GM21737 (cell line): ENCODE results near the gene CD14.
"Not testable (repeated sequence)": the region's sequence is repeated elsewhere in the genome, so short reads cannot be mapped to it uniquely, and the experiment has no call there.

Experiments
- ATAC-seq: cut with Tn5 transposase; IDR thresholded peaks from one replicate; pipeline ENCODE4 v1.9.1; 2021; ENCODE audit warnings: mild to moderate bottlenecking, moderate library complexity; ENCODE audit not compliant: unreplicated experiment

The CD14 gene

DNA sequence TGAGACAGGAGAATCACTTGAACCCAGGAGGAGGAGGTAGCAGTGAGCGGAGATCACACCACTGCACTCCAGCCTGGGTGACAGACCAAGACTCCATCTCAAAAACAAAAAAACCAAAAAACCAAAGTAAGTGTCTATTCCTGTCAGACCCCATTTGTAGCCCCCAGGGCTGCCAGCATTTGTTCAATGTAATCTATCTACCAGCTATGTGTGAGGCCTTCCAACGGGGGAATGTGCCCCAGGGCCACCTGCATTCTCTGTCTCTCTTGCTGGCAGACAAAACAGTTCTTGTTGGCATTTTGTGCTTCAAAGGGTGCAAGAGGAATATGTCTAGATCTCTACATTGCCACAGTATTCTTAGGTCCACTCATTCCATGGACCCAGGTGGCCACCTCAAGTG lies 34.1 kb downstream of the CD14 start:
- ATAC-seq = no peak

DNA sequence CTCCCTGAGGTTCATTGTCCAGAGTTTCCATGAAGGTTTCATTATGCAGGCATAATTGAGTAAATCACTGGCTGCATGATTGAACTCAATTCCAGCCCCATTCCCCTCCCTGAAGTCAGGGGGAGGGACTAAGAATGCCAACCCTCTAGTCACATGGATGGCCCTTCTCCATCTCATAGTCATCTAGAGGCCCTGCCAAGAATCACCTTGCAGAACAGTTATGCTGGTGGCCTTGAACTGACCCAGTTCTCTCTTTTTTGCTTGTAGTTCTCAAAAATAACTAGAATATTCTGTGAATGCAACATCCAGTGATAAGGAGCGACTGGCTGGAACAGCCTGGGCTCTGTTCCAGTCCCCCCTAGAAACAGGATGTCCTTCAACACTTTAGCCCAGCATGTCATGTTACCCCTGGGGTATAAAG lies 36.6 kb downstream of the CD14 start:
- ATAC-seq = no peak

DNA sequence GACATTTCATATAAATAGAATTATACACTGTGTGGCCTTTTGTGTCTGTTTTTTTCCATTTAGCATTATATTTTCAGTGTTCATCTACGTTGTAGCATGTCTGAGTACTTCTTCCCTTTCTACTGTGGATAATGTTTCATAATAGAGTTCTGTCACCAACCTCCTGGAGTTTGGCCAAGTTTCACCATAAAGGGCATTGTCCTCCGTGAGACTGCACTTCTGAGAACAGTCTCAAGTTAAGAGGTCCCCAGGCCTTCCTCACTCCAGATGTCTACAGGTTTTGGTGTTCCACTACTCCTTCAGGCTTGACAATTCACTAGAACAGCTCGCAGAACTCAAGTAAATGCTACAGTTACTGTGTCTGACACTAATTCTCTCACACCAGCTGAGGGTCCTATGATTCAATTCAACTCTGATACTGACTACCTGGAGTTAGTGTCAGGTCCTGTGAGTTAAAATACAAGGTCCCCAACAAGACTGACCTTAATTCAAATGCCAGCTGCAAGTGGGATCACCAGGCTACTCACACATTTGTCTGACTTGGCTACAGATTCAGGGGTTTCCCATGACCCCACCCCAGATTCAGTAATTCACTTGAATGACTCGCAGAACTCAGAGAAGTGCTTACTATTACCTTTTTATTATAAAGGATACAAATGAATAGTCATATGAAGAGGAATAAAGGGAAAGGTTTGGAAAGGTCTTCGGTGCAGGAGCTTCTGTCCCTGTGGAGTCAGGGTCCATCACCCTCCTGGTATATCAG lies 37.3 kb downstream of the CD14 start:
- no peak for ATAC-seq

DNA sequence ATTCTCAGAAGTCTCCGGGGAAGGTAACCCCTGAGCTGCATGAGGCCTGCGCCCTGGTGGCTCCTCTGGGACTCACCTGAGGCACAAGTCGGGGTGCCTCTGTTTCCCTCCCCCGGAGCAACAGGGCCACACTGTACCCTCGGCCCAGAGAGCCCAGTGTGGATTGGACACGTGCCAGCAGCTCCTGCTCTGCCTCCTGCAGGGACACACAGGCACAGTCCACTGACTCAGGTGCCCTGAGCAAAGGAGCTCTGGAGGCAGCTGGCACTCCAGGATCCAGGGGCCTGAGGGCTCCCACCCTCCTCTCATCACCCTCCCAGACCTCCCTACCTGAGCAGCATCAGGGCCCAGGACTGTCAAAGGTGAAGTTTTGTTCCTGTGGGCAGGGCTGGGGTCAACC lies 38.8 kb downstream of the CD14 start:
- ATAC-seq = no peak

DNA sequence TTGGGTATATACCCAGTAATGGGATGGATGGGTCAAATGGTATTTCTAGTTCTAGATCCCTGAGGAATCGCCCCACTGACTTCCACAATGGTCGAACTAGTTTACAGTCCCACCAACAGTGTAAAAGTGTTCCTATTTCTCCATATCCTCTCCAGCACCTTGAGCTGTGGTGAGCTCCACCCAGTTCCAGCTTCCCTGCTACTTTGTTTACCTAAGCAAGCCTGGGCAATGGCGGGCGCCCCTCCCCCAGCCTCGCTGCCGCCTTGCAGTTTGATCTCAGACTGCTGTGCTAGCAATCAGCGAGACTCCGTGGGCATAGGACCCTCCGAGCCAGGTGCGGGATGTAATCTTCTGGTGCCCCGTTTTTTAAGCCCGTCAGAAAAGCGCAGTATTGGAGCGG lies 39.9 kb downstream of the CD14 start:
- not testable (repeated sequence) for ATAC-seq

DNA sequence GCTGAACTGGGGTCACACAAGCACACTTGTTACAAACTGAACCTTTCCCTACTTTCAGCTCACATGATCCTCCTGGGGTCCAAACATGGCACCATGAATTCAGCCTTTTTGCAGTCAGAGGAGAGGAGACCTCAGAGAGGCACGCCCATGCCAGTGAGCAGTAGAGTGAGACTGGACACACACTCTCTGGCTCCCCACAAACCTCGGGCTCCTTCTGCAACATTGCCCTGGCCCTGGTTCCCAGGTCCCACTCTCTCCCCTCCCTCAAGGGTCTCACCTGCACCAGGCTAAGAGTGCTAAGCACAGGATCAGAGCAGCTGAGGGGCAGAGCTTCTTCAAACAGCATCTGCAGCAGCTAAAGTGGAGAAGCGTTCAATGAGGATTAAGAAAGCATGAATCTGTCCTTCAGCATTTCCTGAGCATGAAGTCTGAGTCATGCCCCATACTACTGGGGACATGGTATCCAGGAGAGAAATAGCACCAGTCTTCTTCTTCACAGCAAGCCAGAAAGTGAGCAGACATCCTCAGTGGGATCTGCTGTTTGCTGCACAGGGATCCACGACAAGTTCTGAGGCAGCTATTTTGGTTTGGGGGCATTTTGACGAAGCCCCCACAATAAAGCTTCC lies 41.1 kb downstream of the CD14 start:
- no peak for ATAC-seq

DNA sequence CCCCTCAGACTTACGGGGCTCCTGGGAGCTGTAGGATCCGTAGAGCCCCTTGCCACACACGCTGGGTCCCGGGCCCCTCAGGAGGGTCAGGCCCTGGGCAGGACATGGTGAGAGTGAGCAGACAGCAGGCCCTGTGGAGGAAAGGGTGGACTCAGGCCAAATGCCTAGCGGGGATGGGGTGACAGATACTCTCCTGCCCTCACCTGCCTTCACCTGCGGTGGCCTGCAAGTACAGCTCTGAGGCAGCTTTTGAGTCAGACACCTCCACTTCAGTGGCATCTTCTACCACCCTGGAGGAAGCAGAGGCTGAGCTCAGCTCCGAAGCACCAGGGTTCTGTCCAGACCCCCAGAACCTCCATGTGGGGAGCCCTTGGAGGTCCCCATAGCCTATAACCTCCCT lies 42.1 kb downstream of the CD14 start:
- ATAC-seq = no peak

DNA sequence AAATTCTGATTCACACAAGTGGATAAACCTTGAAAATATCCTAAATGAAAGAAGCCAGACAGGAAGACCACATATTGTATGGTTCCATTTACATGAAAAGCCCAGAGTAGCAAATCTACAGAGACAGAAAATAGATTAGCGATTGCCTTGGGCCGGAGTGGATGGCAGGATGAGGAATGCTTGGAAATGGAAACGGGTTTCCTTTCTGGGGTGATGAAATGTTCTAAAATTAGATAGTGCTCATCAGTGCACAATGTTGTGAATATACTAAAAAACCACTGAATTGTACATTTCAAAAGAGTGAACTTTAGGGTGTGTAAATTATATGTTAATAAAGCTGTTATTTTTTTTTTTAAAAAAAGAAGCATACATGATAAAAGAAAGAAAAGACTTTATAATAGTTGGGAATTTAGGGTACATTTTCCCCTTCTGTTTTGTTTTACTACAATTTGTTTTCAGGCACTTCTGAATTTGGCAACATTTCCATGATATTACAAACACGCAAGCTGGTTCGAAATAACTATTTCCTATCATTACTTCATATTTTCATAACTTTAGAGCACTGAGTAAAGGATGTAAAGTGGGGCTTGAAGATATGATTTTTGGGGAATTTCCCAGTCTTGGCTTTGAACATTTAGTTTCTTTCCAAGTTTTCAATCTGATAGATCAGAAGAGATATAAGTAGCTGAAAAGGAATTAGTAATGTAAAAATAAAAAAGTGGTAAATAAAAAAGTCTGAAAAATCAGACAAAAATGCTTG lies 44.5 kb downstream of the CD14 start:
- no peak for ATAC-seq

DNA sequence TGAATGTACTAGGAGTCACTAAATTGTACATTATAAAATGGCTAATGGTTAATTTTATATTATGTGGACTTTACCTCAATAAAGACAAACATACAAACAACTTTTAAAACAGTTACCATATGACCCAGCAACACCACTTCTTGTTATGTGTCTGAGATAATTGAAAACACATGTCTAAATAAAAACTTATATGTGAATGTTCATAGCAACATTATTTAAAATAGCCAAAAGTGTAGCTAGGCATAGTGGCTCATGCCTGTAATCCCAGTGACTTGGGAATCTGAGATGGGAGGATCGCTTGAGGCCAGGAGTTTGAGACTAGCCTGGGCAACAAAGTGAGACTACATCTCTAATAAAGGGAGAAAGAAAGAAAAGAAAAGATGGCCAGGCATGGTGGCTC lies 45.5 kb downstream of the CD14 start:
- no peak for ATAC-seq
